ENCODE data around the gene GMPR2. TPM values are rescaled to one million over a fixed set of nuclear protein-coding genes. Genes with fewer than 3 reads are reported as not detected.
A peak's percentile ranks its signal among the peaks of the same experiment; 100 is the strongest.
"Not testable (repeated sequence)": the region's sequence is repeated elsewhere in the genome, so short reads cannot be mapped to it uniquely, and the experiment has no call there.

The GMPR2 gene
- total RNA-seq, 1 donor = 87.7 TPM

DNA sequence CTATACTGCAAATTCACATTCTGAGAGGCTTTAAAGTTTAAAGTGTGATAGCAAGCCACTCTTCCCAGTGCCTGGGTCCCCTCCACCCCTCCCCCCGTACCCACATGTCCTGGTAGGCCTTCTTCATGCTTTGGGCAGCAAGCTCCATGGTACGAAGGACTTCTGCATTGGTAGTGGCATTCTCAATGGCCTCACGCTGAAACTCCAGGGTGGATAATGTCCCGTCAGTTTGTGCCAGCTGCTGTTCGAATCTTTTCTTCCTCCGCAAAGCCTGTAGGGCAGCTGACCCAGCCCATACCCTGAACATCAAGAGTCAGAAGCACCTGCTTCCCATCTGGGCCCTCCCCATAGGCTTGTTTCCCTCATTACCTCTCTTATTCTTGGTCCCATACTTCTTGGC lies 21.4 kb upstream of the GMPR2 start:
- no peak for TF ChIP-seq CTCF (IDR thresholded peaks at IDR 0.05; ENCODE audit: insufficient read depth, low read depth, low read length)
- H3K4me3 ChIP-seq (ENCODE audit: low read depth, low read length) = no peak overlapping the region
- DNase-seq (ENCODE audit: low read depth) = no peak

- peak; percentile 99 for DNase-seq (ENCODE audit: low read depth)
- H3K4me3 ChIP-seq (ENCODE audit: low read depth, low read length) = peak within 1 kb of the TSS; percentile 77
- peak; percentile 26 for TF ChIP-seq CTCF (IDR thresholded peaks at IDR 0.05; ENCODE audit: insufficient read depth, low read depth, low read length)
Measured at GRCh38 chr14:24212924-24213865, 19.5 kb upstream of the GMPR2 start, which contains the start of gene CHMP4A. Gene CHMP4A (minus strand): TSS chr14:24213488. CDS start chr14:24213439, 49 bp downstream.

DNA sequence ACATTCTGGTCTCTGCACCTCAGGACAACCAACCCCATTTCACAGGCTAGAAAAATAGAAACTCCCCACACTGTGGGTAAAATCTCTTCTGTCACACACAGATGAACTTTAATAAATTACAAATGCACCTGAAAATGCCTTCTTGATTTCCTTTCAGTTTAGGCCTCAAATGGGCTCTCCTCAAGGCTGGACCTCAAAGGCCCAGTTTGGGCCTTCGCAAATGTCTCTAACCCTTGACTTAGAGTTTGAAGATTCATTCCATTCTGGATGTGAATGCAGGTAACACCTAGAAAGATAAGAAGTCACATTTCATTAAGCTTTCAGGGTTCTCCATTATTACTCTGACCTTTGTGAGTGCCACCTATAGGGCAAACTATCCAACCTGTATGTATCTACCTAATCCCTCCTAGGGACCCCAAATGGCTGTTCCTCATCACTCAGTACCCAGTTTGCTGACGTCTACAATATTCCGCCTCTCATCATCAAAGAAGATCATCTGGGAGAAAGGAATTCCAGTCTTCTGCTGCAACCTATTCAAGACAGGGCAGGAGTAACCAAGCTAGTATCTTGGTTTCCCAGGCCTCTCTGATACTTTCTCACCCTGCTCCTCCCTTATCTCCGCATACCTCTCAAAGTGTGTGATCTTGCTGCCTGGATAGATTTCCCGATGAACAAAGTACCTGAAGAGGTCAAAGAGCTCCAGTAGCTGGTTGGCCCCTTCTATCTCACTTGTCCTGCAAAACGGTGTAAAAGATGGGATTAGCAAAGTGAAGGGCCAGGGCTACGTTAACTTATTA lies 18.7 kb upstream of the GMPR2 start:
- H3K4me3 ChIP-seq (ENCODE audit: low read depth, low read length) = peak overlapping the region; percentile 77
- no peak for DNase-seq (ENCODE audit: low read depth)
- no peak for TF ChIP-seq CTCF (IDR thresholded peaks at IDR 0.05; ENCODE audit: insufficient read depth, low read depth, low read length)

DNA sequence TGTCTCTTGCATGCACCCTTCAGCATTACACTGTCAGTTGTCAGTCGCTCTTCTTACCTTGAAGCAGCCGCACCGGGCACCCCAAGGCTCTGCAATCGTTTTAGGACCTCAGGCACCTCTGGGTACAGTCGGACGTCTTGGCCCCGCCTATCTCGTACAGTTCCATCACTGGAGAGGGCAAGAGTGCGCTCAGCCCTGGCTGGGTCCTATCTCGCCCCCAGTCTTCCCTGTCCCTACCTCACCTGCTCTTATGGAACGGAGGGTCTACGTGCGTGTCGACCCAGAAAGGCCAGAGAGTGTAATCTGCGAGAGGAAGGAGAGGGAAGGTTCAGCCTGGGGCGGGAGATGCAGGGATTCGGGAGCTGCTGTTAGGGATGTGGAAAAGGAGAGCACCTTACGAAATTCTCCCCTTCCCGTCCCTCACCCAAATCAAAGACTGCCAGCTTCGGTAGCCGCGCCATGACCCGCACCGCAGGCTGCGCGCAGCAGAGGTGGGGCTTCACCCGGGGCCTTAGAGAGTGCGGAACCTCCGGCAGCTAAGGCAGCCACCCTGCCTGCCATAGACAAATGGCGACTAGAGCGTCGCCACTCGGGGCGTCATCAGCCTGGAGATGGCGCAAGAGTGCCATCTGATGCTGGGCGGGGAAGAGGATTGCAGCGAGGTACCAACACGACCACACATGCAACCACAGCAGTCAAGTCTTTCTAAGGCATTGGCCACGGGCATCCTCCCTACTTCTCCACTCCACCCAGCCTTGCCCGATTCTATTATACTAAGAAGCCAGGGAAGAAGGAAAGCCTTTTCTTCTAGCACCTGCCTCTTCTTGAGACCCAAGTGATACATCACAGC lies 17.0 kb upstream of the GMPR2 start, which contains the start of gene MDP1:
MDP1 (minus strand) TSS at position 572 of the 850 bp plus-strand sequence; CDS start at position 461, 111 bp downstream.
- DNase-seq (ENCODE audit: low read depth) = peak; percentile 87
- TF ChIP-seq CTCF (IDR thresholded peaks at IDR 0.05; ENCODE audit: insufficient read depth, low read depth, low read length) = peak; percentile 43
- H3K4me3 ChIP-seq (ENCODE audit: low read depth, low read length) = peak within 1 kb of the TSS; percentile 91

- no peak for TF ChIP-seq CTCF (IDR thresholded peaks at IDR 0.05; ENCODE audit: insufficient read depth, low read depth, low read length)
- peak overlapping the region; percentile 91 for H3K4me3 ChIP-seq (ENCODE audit: low read depth, low read length)
- DNase-seq (ENCODE audit: low read depth) = no peak
Measured at GRCh38 chr14:24216345-24216699, 16.4 kb upstream of the GMPR2 start.

- not testable (repeated sequence) for H3K4me3 ChIP-seq (ENCODE audit: low read depth, low read length); DNase-seq (ENCODE audit: low read depth)
Measured at GRCh38 chr14:24216876-24217275, 15.9 kb upstream of the GMPR2 start.

All from fibroblast of villous mesenchyme (primary cell).